A204.1 (cell line): ENCODE measurements around the gene TRABD2B.

Experiments
- FAIRE-seq: peaks from 2 replicates; lab custom pipeline; 2012; peaks lifted over from hg19 to GRCh38; lab: Jason Lieb, UNC

The TRABD2B gene

GRCh38 chr1:47906527-47907176 is 90.5 kb downstream of the TRABD2B start:
- FAIRE-seq: no peak

GRCh38 chr1:47906009-47906432 is 91.2 kb downstream of the TRABD2B start:
- FAIRE-seq: no peak

DNA sequence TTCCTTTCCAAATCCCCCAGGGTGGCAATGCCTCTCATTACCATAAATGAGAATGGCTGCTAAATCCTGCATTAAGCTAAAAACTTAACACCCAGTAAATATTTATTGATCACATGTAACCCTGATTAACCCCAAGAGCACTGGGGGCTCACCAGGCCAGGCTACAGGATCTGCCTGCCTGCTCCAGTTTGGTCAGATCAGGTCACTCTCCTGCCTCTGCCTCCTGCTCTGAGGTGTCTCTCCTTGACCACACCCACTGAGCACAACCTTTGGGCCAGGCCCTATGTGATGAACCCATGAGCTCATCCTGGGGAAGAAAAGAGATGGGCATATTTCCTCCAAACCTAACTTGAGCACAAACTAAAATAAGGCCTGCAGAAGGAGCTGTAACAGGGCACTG is 93.5 kb downstream of the TRABD2B start:
- no peak for FAIRE-seq

- no peak for FAIRE-seq
These were observed 96.1 kb downstream of the TRABD2B start for GRCh38 chr1:47901001-47901575.

DNA sequence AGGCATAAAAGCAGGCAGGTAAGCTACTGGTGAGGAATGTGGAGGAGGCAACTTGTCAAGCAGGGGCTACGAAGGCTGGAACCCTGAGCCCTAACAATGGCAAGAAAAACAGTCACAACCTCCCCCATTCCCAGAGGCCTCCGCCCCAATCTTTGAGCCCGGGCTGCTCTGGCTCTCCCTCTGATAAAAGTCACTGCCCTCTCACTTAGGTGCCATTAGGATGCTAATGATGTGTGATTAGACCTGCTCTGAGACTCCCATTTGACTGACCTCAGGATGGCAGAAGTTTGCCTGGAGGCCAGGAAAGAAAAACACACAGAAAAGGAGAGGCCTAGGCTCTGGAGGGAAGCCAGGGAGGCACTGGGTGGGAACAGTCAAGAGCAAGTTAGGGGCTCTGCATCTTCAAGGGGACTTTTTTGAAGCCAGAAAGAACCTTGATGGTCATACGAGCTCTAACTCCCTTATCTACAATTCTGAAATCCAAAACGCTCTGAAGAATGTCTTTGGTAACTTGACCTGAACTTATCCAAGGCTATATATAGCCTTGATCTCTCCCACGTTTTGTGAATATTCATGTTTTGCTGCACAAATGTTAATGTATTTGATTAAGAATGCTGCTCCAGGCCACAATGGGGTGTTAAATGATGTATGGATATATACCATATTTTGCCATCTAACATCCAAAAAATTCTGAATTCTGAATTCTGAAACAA is 98.9 kb downstream of the TRABD2B start:
- no peak for FAIRE-seq

DNA sequence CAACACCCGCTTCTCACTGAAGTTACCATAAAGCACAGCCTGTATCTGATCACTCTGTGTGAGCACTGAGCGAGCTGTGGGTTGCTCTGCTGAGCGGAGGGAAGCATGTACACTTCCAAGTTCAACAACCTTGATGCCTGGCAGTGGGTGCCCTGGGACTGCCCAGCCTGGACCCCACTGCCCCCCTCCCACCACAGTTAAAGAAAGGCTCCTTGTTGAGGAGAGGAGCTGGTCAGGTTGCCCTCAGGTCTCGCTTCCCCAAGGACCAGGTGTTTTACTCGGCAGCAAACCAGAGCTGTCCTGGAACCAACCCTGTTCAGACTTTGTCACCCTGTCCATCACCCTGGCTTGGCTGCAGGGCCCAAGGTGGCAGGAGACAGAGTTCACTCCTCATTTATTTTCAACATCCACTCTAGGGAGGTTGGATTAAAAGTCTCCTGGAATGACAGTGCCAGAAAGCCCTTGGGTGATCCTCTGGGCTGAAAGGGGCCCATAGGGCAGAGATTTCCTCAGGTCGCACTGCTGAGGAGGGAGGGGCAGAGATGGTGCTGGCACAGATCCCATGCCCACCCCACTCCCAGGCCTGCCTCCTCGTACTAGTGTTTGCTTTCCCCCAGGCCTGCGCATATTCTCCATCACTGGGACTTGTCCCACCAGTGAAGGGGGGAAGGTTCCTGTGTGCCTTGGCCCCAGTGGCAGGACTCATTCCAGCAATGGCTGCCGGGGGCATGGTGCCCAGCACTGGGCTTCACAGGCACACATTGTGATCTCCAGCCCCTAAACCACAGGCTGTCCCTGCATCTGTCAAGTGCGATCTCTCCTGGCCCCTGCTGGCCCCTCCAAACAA is 101.7 kb downstream of the TRABD2B start:
- FAIRE-seq: no peak

- FAIRE-seq: no peak
These were observed 102.5 kb downstream of the TRABD2B start for GRCh38 chr1:47894410-47895278.

DNA sequence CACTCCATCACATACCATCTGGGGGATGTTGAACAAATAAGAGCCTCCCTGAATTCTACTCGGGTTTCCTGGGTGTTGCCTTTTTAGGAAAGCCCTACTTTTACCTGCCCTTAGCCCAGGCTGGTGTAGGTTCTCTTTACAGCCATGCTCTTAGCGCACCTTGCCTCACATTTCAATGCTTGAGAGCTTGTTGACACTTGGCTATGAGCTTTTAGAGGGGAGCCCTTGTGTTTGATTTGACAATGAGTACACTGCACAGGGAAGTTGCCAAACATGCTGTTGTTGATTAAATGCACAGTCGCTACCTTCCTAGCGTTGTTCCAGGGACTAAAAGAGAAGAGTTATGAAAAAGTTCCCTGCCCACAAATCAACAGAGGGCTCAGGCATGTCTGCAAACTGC is 103.8 kb downstream of the TRABD2B start:
- FAIRE-seq: no peak

- FAIRE-seq: no peak
These were observed 106.4 kb downstream of the TRABD2B start for GRCh38 chr1:47890779-47891178.

GRCh38 chr1:47888294-47888629 is 108.9 kb downstream of the TRABD2B start:
- FAIRE-seq: no peak

DNA sequence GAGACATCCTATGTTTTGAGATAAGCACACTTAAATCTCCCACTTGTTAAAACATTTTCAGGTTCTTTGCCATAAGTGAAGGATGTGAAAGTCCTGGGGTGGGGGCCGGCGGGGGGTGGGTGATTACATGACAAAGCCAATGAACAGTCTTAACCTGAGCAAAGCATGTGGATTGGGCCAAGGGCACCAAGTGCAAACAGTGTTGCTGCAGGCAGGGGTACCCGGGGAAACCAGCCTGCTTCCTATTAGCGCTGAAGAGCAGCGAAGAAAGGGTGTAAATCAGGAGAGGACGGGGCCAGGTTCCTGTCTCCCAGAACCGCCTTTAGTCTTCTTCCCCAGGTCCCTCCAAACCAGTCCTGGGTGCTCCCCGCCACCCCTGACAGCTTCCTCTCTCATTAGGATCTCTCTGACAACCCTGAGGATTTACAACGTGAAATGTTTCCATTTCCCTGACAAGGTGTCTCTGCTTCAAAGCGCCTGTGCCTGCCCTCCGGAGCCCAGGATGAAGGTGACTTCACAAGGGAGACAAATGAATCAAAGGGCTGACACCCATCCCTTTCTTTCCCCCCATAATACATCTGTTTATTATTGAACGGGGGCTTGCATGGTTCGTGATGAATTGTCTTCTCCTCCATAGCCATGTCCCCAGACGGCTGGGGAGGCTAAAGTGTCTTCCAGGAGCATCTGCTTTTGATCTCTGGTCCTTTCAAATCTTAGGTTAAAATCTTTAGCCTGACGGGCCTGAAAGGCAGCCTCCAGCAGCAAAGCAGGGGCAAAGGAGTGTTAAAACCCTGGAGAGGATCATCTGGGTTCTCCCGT is 109.5 kb downstream of the TRABD2B start:
- FAIRE-seq: no peak

- no peak for FAIRE-seq
These were observed 110.1 kb downstream of the TRABD2B start for GRCh38 chr1:47887060-47887459.

DNA sequence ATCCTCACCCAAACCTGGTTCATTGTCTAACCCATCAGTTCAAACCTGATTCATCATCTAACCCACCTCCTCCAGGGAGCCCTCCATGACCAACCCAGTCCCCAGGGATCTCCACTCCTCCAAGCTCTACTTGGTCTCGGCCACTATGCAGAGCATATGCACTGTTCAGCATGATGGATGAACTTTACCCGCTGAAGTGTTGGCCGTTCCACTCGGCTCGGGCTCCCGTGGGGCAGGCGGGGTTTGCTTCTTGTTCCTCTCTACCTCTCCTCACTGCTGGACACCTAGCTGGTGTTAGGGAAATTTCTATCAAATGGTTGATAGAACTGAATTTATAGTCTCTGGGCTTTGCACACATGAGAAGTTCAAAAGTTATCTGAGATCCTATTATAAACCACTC is 111.0 kb downstream of the TRABD2B start:
- no peak for FAIRE-seq

DNA sequence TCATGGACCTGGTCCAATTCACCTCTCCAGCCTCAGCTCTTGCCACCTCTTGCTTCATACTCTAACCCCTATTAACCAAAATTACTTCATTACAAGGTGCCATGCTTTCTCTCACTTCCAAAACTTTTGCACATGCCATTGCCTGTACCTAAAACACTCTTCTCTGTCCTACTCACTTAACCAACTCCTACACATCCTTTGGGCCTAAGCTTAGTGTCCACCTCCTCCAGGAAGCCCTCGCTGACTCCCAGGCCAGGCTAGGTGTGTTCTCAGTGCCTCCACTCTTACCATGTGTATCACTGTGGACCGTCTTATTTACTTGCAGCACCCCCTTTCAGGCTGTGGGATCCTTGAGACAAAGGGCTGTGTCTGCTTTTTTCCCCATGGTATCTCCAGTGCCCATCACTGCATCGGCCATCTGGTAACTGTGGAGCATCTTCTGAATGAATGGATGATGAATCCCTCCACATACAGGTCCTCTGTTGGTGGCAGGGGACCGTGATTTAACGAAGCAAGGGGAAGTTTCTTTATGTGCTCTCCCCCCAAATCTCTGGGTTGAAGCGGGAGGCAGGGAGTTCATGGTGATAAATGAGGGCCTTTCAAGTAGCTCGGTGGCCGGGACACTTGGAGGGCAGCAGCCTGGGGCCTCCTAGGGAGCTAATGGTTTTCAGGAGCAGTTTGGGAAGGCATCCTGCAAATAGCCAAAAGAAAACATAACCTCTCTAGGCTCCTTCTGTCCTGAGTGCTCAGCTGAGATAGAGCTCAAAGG is 111.9 kb downstream of the TRABD2B start:
- FAIRE-seq: no peak

- no peak for FAIRE-seq
These were observed 113.2 kb downstream of the TRABD2B start for GRCh38 chr1:47883963-47884362.

GRCh38 chr1:47881505-47882442 is 115.4 kb downstream of the TRABD2B start:
- no peak for FAIRE-seq

DNA sequence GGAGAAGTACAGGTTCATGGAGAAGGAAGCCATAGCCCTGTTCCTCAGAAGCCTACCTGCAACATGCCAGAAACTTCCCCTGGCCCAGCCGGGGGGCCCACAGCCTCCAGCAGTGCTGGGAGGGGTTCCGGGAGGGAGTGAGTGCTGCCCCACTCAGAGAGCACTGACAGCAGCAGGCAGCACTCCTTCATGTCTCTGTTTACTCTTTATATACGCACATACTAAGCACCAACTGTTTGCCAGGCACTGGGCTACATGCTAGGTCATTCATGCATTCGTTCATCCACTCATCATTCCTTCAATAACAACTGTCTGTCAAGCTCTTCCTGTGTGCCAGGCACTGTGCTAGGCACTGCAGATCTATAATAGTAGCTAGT is 120.6 kb downstream of the TRABD2B start:
- FAIRE-seq: no peak

GRCh38 chr1:47875831-47876586 is 121.2 kb downstream of the TRABD2B start:
- FAIRE-seq: no peak
